ENCODE results near the gene TMOD1.

The TMOD1 gene

GRCh38 chr9:97551308-97551707 is 49.8 kb downstream of the TMOD1 start:
- DNase-seq: no peak

GRCh38 chr9:97553141-97553540 is 51.7 kb downstream of the TMOD1 start:
- no peak for DNase-seq

DNA sequence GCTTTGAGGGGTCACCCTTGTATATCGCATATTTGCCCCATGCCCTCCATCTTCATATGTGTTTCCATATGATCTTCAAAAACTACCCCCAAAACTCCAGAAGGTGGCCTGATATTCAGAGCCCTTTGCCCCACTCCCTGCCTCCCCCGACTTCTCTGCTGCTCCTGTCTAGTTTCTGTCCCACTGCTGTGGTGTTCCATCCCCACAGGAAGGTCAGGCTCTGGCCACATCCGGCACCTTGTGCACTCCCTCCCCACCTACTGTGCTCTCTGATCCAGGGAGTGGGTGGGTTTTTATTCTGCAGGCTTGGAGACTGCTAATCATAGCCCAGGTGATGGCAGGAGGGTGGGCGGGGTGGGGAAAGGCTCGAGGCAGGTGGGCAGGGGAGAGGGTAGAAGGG is 52.4 kb downstream of the TMOD1 start:
- no peak for DNase-seq

DNA sequence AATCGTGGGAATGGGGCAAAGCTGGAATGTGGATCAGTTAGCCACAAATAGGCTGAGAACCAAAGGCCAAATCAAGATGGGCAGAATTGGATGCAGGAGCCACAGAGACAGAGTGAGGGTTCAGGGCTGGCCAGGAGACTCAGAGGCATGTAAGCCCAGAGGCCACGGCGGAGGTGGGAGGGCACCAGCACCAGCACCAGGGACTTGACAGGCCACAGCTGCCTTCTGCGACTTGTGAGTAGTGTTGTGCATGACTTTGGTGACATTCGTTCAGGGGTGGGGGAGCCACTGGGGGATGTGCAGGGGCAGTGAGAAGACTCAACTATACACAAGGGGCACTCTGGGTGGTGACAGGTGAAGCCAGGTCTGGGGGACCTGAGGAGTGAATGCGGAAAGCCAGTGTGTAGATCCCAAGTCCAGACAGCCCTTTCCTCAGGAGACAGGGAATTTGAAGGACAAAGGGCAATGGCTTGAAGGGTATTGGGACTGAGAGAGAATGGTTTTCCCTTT is 53.2 kb downstream of the TMOD1 start:
- no peak for DNase-seq

DNA sequence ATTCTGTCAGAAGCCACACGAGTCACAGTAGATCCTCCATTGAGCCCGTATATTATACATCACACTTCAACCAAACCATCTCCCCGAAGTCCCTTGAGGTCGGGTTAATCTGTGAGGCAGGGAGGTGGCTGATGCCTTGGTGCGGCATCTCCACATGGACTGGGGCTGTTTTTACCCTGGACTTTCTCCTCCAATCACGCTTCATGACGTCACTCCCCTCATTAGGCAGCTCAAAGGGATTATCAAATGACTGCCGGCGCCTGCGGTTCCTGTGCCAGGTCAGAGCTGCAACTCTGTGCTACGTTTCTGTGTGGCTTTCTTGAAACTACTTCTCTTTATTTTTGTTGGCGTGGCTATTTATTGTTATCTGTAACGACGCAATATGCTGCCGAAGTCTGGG is 53.7 kb downstream of the TMOD1 start:
- no peak for DNase-seq

GRCh38 chr9:97556036-97556720 is 54.7 kb downstream of the TMOD1 start:
- no peak for DNase-seq

- DNase-seq: no peak
Measured at GRCh38 chr9:97556721-97557605, 55.5 kb downstream of the TMOD1 start.

DNA sequence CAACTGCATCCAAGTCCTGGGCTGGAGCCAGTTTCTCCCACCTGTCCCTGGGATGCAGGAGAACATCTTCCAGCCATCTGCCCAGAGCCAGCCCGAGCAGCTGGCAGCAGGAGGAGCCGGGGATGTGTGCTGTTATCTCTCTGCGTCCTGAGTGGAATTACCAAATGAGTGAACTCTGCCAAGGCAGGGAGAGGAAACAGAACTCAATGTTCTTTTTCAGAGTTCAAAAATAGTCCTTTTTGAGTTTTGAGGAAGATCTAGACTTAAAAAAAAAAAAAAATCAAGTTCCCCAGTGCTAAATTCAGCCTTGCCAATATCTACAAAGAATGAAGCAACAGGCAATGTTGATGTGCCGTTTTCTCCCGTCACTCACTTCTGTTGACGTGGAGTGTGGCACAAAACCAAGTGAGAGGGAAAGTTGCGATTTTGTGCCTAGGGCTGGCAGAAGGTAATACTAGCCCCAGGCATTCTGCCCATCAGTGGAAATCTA is 56.2 kb downstream of the TMOD1 start:
- DNase-seq: no peak

DNA sequence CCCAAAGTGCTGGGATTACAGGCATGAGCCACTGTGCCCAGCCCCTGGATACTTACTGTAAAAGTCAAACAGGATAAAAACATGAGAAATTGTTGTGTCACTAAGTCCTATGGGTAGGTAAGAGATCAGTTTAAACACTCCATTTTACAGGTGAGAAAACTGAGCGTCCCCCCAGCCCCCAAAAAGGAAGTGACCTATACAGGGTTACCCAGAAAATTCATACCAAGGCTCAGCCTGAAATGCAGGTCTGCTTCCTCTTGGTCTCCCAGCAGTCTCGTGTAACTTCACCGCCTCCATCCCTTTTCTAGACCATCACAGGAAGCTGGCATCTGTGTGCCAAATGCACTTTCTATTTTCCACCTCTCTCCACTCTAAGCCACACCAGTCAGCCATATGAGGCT is 57.2 kb downstream of the TMOD1 start:
- DNase-seq: no peak

DNA sequence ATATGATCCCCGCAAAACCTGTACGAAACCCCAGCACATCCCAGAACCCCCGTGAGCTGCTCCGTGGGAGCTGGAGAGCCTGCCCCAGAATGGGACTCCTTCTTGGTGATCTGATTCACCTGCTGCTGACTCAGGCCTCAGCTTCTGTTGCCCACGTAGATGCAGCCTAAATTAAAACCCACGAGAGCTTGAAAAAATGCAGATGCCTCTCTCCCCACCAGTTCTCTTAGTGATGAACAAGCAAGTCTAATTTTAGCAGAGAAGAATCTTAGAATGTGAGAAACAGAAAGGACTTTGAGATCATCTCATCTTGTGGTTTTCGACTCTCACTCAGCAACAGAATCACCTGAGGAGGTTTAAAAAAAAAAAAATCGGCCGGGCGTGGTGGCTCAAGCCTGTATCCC is 57.6 kb downstream of the TMOD1 start:
- DNase-seq: no peak

DNA sequence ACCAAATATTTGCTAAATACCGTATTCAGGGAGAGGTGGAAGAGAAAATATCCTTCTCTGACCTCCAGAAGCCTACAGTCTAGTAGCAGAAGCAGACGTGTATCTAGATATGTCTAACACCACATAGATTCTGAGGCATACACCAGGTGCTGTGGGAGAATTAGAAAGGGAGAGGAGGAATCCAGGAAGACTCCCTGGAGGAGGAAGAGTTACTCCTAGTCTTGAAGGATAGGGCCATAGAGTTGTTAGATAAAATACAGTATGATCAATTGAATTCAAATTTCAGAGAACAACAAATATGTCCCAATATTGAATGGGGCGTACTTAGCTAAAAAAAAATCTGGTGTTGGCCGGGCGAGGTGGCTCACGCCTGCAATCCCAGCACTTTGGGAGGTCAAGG is 58.7 kb downstream of the TMOD1 start:
- DNase-seq: no peak

- no peak for DNase-seq
Measured at GRCh38 chr9:97560851-97561250, 59.4 kb downstream of the TMOD1 start.

DNA sequence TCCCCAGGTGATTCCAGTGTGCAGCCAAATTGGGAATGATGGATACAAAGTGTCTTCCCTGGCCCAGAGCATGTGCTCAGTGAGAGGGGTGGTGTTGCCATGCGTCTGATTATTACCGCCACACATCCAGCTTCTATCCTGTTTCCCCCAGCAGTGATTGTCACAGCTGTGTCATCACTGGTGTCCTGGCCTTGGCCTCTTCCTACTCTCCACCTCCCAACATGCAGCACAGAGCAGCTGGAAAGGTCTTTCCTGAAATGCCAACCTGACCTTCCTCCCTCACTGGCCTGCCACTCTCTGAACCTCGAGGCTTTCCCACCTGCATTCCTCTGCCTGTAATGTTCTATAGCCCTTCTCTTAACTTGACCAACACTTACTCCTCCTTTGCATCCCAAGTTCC is 60.0 kb downstream of the TMOD1 start:
- DNase-seq: no peak

GRCh38 chr9:97562542-97562941 is 61.1 kb downstream of the TMOD1 start:
- DNase-seq: no peak

- no peak for DNase-seq
Measured at GRCh38 chr9:97563458-97564135, 62.1 kb downstream of the TMOD1 start.

- no peak for DNase-seq
Measured at GRCh38 chr9:97564291-97565175, 63.1 kb downstream of the TMOD1 start.

DNA sequence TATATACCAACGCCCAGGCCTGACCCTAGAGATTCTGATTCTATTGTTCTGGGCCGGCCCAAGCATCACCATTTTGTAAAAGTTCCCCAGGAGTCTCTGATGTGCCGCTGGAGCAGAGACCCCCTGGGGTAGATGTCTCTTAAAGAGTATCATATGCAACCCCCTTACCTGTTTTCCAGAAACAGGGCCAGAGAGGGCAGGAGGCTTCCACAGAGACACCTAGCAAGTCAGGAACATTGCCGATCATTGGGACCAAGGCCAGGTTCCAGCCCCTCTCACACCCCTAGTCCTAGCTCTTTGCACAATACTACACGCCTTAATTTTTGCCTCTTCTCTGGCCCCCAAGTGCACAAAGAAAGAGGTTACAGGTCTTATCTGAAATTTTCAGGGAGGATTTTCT is 63.8 kb downstream of the TMOD1 start:
- DNase-seq: no peak

GRCh38 chr9:97567182-97567893 is 65.9 kb downstream of the TMOD1 start:
- no peak for DNase-seq

DNA sequence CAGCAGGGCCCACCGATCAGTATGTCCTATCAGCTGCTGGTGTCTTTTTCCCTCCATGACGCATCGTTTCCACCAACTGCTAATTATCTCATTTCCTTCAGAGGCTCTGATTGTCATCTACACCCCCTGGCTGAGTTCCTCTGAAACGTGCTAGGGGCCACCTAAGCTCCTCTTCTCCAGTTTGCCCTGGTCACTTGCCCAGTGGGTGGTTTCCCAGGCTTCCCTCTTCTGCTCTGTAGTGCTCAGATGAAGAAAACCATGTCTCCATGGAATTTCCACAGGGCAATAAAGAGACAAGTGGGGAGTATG is 66.4 kb downstream of the TMOD1 start:
- no peak for DNase-seq

DNA sequence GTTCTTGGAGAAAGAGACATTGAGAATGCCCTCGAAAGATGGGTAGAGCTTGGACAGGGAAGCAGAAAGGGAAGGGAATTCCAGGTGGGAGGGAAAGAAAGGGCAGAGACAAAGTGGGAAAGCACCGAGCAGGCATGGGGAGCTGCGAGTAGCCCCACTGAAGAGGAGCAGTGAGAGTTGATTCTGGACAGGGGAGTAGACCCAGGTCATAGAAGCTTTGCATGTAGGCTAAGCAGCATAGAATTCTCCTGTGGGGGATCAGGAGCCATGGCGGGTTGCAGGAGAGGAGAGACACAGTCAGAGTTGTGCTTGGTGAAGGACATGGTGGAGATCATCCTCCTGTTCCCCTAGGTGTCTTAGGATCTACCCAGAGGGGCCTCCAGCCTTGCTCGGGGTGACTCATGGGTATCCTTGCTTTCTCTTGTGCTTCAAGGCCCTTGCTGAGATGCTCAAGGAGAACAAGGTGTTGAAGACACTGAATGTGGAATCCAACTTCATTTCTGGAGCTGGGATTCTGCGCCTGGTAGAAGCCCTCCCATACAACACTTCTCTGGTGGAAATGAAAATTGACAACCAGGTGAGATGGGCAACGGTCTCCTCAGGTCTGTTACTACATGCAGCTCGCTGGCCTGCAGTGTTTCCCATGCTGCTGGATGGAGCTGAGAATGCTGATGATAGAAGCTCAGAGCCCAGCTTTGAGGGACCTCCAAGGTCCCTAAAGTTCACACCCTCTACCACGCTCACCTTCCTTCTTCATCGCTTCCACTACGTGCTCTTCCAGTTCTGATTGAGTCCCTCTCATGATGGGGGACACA is 67.2 kb downstream of the TMOD1 start:
- DNase-seq: no peak

DNA sequence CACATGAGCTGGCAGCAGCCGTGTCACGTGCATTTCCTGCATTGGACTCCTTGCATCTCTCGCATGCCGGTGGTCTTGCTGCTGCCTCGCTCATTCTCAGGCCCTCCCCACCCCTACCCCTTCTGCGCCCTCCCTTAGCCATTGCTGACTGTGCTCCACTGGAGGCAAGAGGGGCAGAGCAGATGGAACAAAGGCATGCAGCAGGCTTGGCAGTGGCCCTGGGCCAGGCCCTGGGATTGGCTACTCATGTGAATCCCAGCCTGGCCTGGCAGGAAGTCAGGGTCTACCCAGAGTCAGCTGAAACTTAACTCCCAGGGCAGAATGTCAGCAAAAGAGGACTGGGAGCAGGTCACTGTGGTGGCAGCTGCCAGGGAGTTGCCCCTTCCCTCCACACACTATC is 69.4 kb downstream of the TMOD1 start:
- DNase-seq: no peak
